Breast epithelium (tissue), 4 donors: ENCODE data around the gene DIP2A. TPM values are rescaled to one million over a fixed set of nuclear protein-coding genes. Genes with fewer than 3 reads are reported as not detected.
A peak's percentile ranks its signal among the peaks of the same experiment; 100 is the strongest.

Source experiments
- DNase-seq, 2 donors: peaks; one replicate each; pipeline ENCODE4 v3.0.0-alpha.2; 2019; ENCODE audit warnings: low spot score in 2 of 2
- H3K27ac ChIP-seq, 2 donors: fragments of 200-600 bp; sonication (generic) in 1 of 2; one replicate each; pipeline ENCODE4 v1.5.1; 2016 to 2019; ENCODE audit warnings: mild to moderate bottlenecking in 1 of 2
- H3K27me3 ChIP-seq, 2 donors: fragments of 200-600 bp; sonication (generic) in 1 of 2; one replicate each; pipeline versions ENCODE4 v1.5.1 to v1.6.0; 2017 to 2019; ENCODE audit warnings: control low read depth in 1 of 2, mild to moderate bottlenecking in 1 of 2
- H3K36me3 ChIP-seq: fragments of 200-600 bp; one replicate; pipeline ENCODE4 v1.5.1; 2019
- H3K4me1 ChIP-seq, 2 donors: fragments of 200-600 bp; sonication (generic); one replicate each; pipeline ENCODE4 v1.5.1; 2016 to 2019; ENCODE audit warnings: control low read depth in 1 of 2
- H3K4me3 ChIP-seq, 3 donors: fragments of 200-600 bp; sonication (generic); 1 replicate in 2 of 3; 2 replicates in 1 of 3; pipeline ENCODE4 v1.5.1; 2016 to 2019; ENCODE audit warnings: mild to moderate bottlenecking in 3 of 3, moderate library complexity in 2 of 3
- H3K9me3 ChIP-seq, 2 donors: fragments of 200-600 bp; sonication (generic) in 1 of 2; one replicate each; pipeline ENCODE4 v1.5.1; 2016 to 2019; ENCODE audit warnings: control low read depth in 1 of 2
- POLR2A ChIP-seq: fragments of 450-650 bp; IDR thresholded peaks from one replicate; pipeline ENCODE4 v1.6.1; 2016; ENCODE audit warnings: antibody characterized with exemption, mild to moderate bottlenecking, moderate library complexity
- POLR2AphosphoS5 ChIP-seq, 3 donors: sonication (generic); formaldehyde crosslinking; IDR thresholded peaks; one replicate each; pipeline ENCODE4 v1.6.1; 2017; ENCODE audit warnings: antibody characterized with exemption in 3 of 3
- intact Hi-C: fragments of 100-400 bp; cut with DNase I; formaldehyde crosslinking; loops from one replicate; pipeline ENCODE4 v1.15.1; 2023; ENCODE audit warnings: low total_unique reads
- total RNA-seq, 3 donors: library from RNA; depleted of rRNA; stranded (reverse); fragments of >200 nt; gene quantifications; one replicate each; pipeline ENCODE4 v1.1.0, GENCODE V29; 2016
- TF ChIP-seq, protein P1 (sequence below), 3 donors: fragments of 450-650 bp; IDR thresholded peaks; one replicate each; pipeline ENCODE4 v1.5.1; 2016 to 2017; ENCODE audit warnings: antibody characterized with exemption in 3 of 3, mild to moderate bottlenecking in 3 of 3, moderate library complexity in 3 of 3

The DIP2A gene
- total RNA-seq, 3 donors from 2014 or later = 32.6 to 43.9 (median 42.0) TPM

- TF ChIP-seq, protein P1, sequence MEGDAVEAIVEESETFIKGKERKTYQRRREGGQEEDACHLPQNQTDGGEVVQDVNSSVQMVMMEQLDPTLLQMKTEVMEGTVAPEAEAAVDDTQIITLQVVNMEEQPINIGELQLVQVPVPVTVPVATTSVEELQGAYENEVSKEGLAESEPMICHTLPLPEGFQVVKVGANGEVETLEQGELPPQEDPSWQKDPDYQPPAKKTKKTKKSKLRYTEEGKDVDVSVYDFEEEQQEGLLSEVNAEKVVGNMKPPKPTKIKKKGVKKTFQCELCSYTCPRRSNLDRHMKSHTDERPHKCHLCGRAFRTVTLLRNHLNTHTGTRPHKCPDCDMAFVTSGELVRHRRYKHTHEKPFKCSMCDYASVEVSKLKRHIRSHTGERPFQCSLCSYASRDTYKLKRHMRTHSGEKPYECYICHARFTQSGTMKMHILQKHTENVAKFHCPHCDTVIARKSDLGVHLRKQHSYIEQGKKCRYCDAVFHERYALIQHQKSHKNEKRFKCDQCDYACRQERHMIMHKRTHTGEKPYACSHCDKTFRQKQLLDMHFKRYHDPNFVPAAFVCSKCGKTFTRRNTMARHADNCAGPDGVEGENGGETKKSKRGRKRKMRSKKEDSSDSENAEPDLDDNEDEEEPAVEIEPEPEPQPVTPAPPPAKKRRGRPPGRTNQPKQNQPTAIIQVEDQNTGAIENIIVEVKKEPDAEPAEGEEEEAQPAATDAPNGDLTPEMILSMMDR (IDR thresholded peaks at IDR 0.05) = no peak
- TF ChIP-seq POLR2A (no peak), POLR2AphosphoS5 (IDR thresholded peaks at IDR 0.05) (no peak)
- no peaks in the 10 kb centered on the region for H3K36me3 ChIP-seq
- intact Hi-C loops = no loop called here
- no peaks in the 10 kb centered on the region for H3K27me3 ChIP-seq
- no peak for DNase-seq
- no peak overlapping the region for H3K27ac ChIP-seq
- H3K4me1 ChIP-seq = peaks cover 0 to 3% of the 10 kb centered on the region in 2 donors
- peaks cover 0 to 3% of the 10 kb centered on the region in 2 donors for H3K9me3 ChIP-seq
- no peak overlapping the region for H3K4me3 ChIP-seq
These were observed 6.0 kb upstream of the DIP2A start for GRCh38 chr21:46452710-46453109.

GRCh38 chr21:46454142-46454541 is 4.5 kb upstream of the DIP2A start:
- intact Hi-C loops = no loop called here
- H3K27me3 ChIP-seq = no peaks in the 10 kb centered on the region
- TF ChIP-seq, protein P1 (IDR thresholded peaks at IDR 0.05) = no peak
- no peak for TF ChIP-seq POLR2A
- TF ChIP-seq POLR2AphosphoS5 (IDR thresholded peaks at IDR 0.05) = no peak
- no peaks in the 10 kb centered on the region for H3K9me3 ChIP-seq
- no peak overlapping the region for H3K27ac ChIP-seq
- peaks cover 0 to 3% of the 10 kb centered on the region in 2 donors for H3K4me1 ChIP-seq
- H3K4me3 ChIP-seq = no peak overlapping the region
- no peak for DNase-seq
- H3K36me3 ChIP-seq = no peaks in the 10 kb centered on the region

DNA sequence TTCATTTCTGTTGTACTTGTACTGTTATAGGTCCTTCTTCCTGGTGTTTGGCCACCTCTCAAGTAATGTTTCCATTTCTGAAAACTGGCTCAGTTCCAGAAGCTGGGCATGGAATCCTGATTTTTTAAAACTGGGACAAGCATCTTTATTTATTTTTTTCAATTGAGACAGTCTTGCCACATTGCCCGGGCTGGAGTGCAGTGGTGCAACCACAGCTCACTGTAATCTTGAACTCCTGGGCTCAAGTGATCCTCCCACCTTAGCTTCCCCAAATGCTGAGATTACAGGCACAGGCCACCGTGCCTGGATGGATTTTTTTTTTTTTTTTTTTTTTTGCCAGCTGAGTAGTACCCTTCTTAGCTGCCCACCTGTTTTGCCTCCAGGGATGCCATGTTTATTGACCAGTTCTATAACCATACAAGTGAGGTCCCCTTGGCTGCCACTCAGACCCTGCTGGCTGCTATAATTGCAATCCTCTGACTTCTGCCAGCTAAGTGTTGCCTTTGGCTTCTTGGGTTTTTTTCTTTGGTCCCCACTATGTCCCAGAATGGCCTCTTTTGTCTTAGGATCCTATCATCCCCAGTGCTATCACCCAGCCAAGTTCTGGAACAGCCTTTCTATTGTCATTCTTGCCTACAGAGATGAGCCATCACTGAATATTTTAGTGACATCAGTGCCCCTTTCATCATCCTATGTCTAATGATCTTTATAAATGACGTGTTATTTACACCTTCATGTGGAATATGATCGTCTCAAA is 3.9 kb upstream of the DIP2A start:
- no peak overlapping the region for H3K4me3 ChIP-seq
- no peak overlapping the region for H3K27ac ChIP-seq
- H3K4me1 ChIP-seq = peaks cover 0 to 3% of the 10 kb centered on the region in 2 donors
- intact Hi-C loops = no loop called here
- no peaks in the 10 kb centered on the region for H3K36me3 ChIP-seq
- no peaks in the 10 kb centered on the region for H3K9me3 ChIP-seq
- no peaks in the 10 kb centered on the region for H3K27me3 ChIP-seq
- no peak for DNase-seq
- TF ChIP-seq POLR2AphosphoS5 (IDR thresholded peaks at IDR 0.05) = no peak
- TF ChIP-seq POLR2A = no peak
- TF ChIP-seq, protein P1 (IDR thresholded peaks at IDR 0.05) = no peak

DNA sequence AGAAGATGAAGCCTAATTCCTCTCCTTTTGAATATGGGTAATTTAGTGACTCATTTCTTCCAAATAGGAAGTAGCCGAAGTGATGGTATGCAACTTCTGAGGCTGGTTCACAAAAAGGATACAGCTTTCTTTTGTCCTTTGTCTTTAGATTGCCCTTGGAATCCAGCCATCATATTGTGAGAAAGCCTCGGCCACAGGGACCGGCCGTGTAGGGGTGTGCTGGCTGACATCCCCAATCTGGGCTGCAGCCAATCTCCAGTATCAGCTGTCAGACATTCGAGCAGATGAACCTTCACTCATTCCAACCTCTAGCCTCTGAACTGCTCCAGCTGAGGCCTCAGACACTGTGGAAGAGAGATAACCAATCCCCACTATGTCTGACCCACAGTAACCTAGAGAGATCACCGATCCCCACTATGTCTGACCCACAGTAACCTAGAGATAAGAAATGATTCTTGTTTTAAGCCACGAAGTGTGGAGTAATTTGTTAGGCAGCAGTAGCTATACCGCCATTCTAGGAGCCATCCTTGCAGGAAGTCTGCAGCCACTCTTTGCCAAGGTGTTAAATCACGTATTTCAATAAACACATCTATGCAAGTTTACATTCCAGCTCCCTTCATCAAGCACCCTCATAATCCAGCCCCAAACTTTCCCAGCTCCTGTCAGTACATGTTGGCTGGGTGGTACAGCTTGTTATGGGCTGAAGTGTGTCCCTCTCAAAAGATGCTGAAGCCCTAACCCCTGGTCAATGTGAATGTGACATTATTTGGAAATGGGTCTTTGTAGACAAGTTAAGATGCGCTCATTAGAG is 2.9 kb upstream of the DIP2A start:
- H3K4me3 ChIP-seq = no peak overlapping the region
- no peaks in the 10 kb centered on the region for H3K27me3 ChIP-seq
- peaks cover 0 to 3% of the 10 kb centered on the region in 2 donors for H3K4me1 ChIP-seq
- no peak for TF ChIP-seq POLR2A
- TF ChIP-seq POLR2AphosphoS5 (IDR thresholded peaks at IDR 0.05) = no peak
- TF ChIP-seq, protein P1 (IDR thresholded peaks at IDR 0.05) = no peak
- no peak for DNase-seq
- intact Hi-C loops = loop anchor here (2.0 kb wide), 1 partner anchor 39 kb away; no protein-coding TSS in a partner anchor
- H3K9me3 ChIP-seq = no peaks in the 10 kb centered on the region
- H3K36me3 ChIP-seq = no peaks in the 10 kb centered on the region
- H3K27ac ChIP-seq = peak overlapping the region in 1 of 2 donors; percentile 29

DNA sequence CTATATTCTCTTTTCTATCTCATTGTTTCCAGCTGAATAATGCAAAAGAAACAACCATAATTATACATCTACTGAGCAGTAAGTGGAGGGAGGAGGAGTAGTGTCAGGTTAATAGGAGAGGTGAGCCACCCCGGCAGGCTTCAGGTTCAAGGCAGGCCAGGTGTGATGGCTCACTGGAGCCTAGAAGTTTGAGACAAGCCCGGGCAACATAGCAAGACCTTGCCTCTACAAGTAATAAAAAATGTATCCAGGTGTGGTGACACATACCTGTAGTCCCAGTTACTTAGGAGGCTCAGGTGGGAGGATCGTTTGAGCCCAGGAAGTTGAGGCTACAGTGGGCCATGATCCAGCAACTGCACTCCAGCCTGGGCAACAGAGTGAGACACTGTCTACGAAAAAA is 1.9 kb upstream of the DIP2A start:
- Histone ChIP-seq H3K4me3 (no peak overlapping the region), H3K9me3 (no peaks in the 10 kb centered on the region), H3K27ac (no peak overlapping the region), H3K27me3 (no peaks in the 10 kb centered on the region), H3K36me3 (no peaks in the 10 kb centered on the region), H3K4me1 (peaks cover 0 to 3% of the 10 kb centered on the region in 2 donors)
- DNase-seq = no peak
- TF ChIP-seq POLR2AphosphoS5 (IDR thresholded peaks at IDR 0.05) = no peak
- TF ChIP-seq, protein P1 (IDR thresholded peaks at IDR 0.05) = no peak
- TF ChIP-seq POLR2A = no peak
- intact Hi-C loops = loop anchor here (2.0 kb wide), 1 partner anchor 38 kb away; no protein-coding TSS in a partner anchor
